Sigmoid colon (tissue), 4 donors: ENCODE results near the gene LIMS2.

Source experiments
- CTCF ChIP-seq, 4 experiments: fragments of 450-650 bp in 3 of 4; fragments of 200-600 bp in 1 of 4; IDR thresholded peaks; one replicate each; pipeline ENCODE4 v1.5.1; 2016 to 2019; ENCODE audit warnings: antibody characterized with exemption in 4 of 4, mild to moderate bottlenecking in 3 of 4, moderate library complexity in 2 of 4
- EP300 ChIP-seq, 4 donors: sonication (generic); formaldehyde crosslinking; IDR thresholded peaks; one replicate each; pipeline ENCODE4 v1.6.1; 2017; ENCODE audit warnings: antibody characterized with exemption in 4 of 4

- TF ChIP-seq CTCF (IDR thresholded peaks at IDR 0.05) (no peak), EP300 (IDR thresholded peaks at IDR 0.05) (no peak)
Observed at GRCh38 chr2:127624320-127624755, 51.0 kb downstream of the LIMS2 start.
